PC-9 (cell line): ENCODE data around the gene ARID3A. TPM values are rescaled to one million over a fixed set of nuclear protein-coding genes. Genes with fewer than 3 reads are reported as not detected.
"Not testable (repeated sequence)": the region's sequence is repeated elsewhere in the genome, so short reads cannot be mapped to it uniquely, and the experiment has no call there.

ENCODE experiments used
- BruUV-seq: library from RNA; stranded (reverse); fragments of 400-500 nt; replicated peaks from 2 replicates; lab custom pipeline; 2021; lab: Mats Ljungman, UMichigan
- CTCF ChIA-PET: fragments of 300-600 bp; sonication (Branson Sonifier 250); formaldehyde crosslinking; loops from one replicate; lab custom pipeline; 2022; ENCODE audit warnings: antibody characterized with exemption; lab: Charles Lee
- POLR2A ChIA-PET: fragments of 300-600 bp; sonication (Branson Sonifier 250); formaldehyde crosslinking; loops from one replicate; lab custom pipeline; 2022; ENCODE audit warnings: antibody characterized with exemption; ENCODE audit not compliant: unreplicated experiment; lab: Charles Lee
- DNase-seq, 2 experiments: peaks; one replicate each; pipeline versions ENCODE4 v3.0.0 to v3.0.0-alpha.2; 2015 to 2022; ENCODE audit warnings: mixed read lengths in 1 of 2
- H2AFZ ChIP-seq: fragments of 200-600 bp; sonication (generic); 2 replicates; pipeline ENCODE4 v1.8.1; 2017; ENCODE audit warnings: antibody characterized with exemption
- H3F3A ChIP-seq: fragments of 200-600 bp; sonication (generic); 2 replicates; pipeline ENCODE4 v1.8.1; 2017; ENCODE audit warnings: antibody characterized with exemption, mild to moderate bottlenecking, low read depth; ENCODE audit not compliant: insufficient read depth
- H3K27ac ChIP-seq: fragments of 200-600 bp; sonication (generic); 2 replicates; pipeline ENCODE4 v1.6.1; 2016; ENCODE audit warnings: mixed run types
- H3K27me3 ChIP-seq: fragments of 200-600 bp; sonication (generic); 2 replicates; pipeline ENCODE4 v1.6.1; 2016; ENCODE audit warnings: low read depth, mixed run types; ENCODE audit not compliant: insufficient read depth
- H3K36me3 ChIP-seq: fragments of 200-600 bp; sonication (generic); 2 replicates; pipeline ENCODE4 v1.6.1; 2016; ENCODE audit warnings: low read depth, mixed run types
- H3K4me1 ChIP-seq: fragments of 200-600 bp; sonication (generic); replicated peaks from 2 replicates; pipeline ENCODE4 v1.6.1; 2016; ENCODE audit warnings: mixed run types; ENCODE audit not compliant: insufficient read depth
- H3K4me2 ChIP-seq: fragments of 200-600 bp; sonication (generic); 2 replicates; pipeline ENCODE4 v1.6.1; 2017; ENCODE audit warnings: mixed run types
- H3K4me3 ChIP-seq: fragments of 200-600 bp; sonication (generic); 2 replicates; pipeline ENCODE4 v1.6.1; 2016; ENCODE audit warnings: mixed run types
- H3K79me2 ChIP-seq: fragments of 200-600 bp; sonication (generic); 2 replicates; pipeline ENCODE4 v1.6.1; 2017; ENCODE audit warnings: low read depth, mixed run types
- H3K9me2 ChIP-seq: fragments of 200-600 bp; sonication (generic); 2 replicates; pipeline ENCODE4 v1.8.1; 2017; ENCODE audit warnings: mild to moderate bottlenecking; ENCODE audit not compliant: insufficient read depth
- H3K9me3 ChIP-seq: fragments of 200-600 bp; sonication (generic); 2 replicates; pipeline ENCODE4 v1.8.1; 2016; ENCODE audit warnings: low read depth; ENCODE audit not compliant: insufficient read depth
- H4K20me1 ChIP-seq: fragments of 200-600 bp; sonication (generic); 2 replicates; pipeline ENCODE4 v1.8.1; 2017; ENCODE audit not compliant: insufficient read depth
- CTCF ChIP-seq: fragments of 200-600 bp; sonication (generic); conservative IDR thresholded peaks from 2 replicates; pipeline ENCODE4 v1.6.1; 2017; ENCODE audit warnings: mixed run types, antibody characterized with exemption, mild to moderate bottlenecking, moderate library complexity
- EZH2 ChIP-seq: fragments of 200-600 bp; sonication (generic); IDR thresholded peaks from 2 replicates; pipeline ENCODE4 v1.8.0; 2017; ENCODE audit warnings: antibody characterized with exemption, low read depth
- intact Hi-C: fragments of 100-400 bp; cut with micrococcal nuclease; formaldehyde crosslinking; loops from one replicate; pipeline ENCODE4 v1.10.0; 2022; ENCODE audit not compliant: unreplicated experiment
- total RNA-seq: library from RNA; stranded (reverse); gene quantifications from 2 replicates; pipeline ENCODE4 v1.2.3, GENCODE V29; 2021

Gene ARID3A
- total RNA-seq, 1 experiment from 2014 or later: 10.7 TPM

GRCh38 chr19:1019980-1020867 lies 94.4 kb downstream of the ARID3A start:
- TF ChIP-seq CTCF: no peak
- no peak for TF ChIP-seq EZH2
- Histone ChIP-seq H3K4me3 (peak overlapping the region; percentile 86), H3K9me2 (no peaks in the 10 kb centered on the region), H3F3A (peaks cover 34% of the 10 kb centered on the region), H3K4me1 (peaks cover 37% of the 10 kb centered on the region), H4K20me1 (peaks cover 47% of the 10 kb centered on the region), H3K27ac (peak overlapping the region; percentile 77; the same call in 1 of the 2 replicates), H3K9me3 (no peaks in the 10 kb centered on the region), H3K4me2 (peak overlapping the region; percentile 95), H3K36me3 (no peaks in the 10 kb centered on the region), H2AFZ (no peak overlapping the region; the same call in 1 of the 2 replicates), H3K79me2 (peaks cover 56% of the 10 kb centered on the region), H3K27me3 (no peaks in the 10 kb centered on the region)
- no peak for DNase-seq
- intact Hi-C loops: no loop called here
- ChIA-PET CTCF (interaction anchor here (0.5 kb wide), 1 partner anchor 18 kb away, joined by 3 read pairs; no protein-coding TSS in a partner anchor), POLR2A (no interaction called here)
- BruUV-seq: TSS peak; percentile 48

DNA sequence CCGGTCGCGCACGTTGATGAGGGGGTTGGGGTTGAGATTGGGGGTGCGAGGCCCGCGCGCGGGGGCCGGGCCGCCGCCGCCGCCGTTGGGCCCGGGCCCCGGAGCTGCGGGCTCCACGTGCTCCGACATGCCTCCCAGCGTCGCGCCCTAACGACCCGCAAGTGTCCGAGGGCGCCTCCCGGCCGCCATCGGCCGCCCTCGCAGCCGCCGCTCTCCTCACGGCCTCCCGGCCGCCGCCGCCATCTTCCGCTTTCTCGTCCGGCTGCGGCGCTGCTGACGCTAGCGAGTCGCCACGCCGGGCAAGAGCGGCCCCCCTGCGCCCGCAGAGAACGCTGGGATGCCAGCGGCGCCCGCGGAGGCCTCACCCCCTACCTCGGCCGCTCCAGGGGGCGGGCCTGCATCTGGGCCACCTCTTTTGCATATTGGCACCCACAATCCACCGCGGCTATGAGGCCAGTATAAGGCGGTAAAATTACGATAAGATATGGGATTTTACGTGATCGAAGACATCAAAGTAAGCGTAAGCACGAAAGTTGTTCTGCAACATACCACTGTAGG lies 95.1 kb downstream of the ARID3A start, which contains the start of gene TMEM259:
Gene TMEM259, minus strand, starts transcription at position 256 of the 558 bp plus-strand sequence. Its CDS starts 127 bp downstream, at position 129.
- peak; percentile 82 to 97 for DNase-seq
- Histone ChIP-seq H3K4me2 (peak within 1 kb of the TSS; percentile 95), H3K27me3 (no peaks in the 10 kb centered on the region), H3K79me2 (peaks cover 49% of the 10 kb centered on the region), H3K9me2 (no peaks in the 10 kb centered on the region), H3K36me3 (no peaks in the 10 kb centered on the region), H3K4me3 (peak within 1 kb of the TSS; percentile 86), H2AFZ (no peak within 1 kb of the TSS; the same call in 1 of the 2 replicates), H3K27ac (peak within 1 kb of the TSS; percentile 77), H3K4me1 (peaks cover 37% of the 10 kb centered on the region), H4K20me1 (peaks cover 40% of the 10 kb centered on the region), H3F3A (peaks cover 38% of the 10 kb centered on the region), H3K9me3 (no peaks in the 10 kb centered on the region)
- TF ChIP-seq EZH2 (no peak), CTCF (no peak)
- POLR2A ChIA-PET: interaction anchor here (0.7 kb wide), 1 partner anchor 9 kb away, joined by 6 read pairs; no protein-coding TSS in a partner anchor
- CTCF ChIA-PET: no interaction called here
- intact Hi-C loops: loop anchor here (1.0 kb wide), 1 partner anchor 145 kb away; no protein-coding TSS in a partner anchor
- no TSS peak for BruUV-seq

DNA sequence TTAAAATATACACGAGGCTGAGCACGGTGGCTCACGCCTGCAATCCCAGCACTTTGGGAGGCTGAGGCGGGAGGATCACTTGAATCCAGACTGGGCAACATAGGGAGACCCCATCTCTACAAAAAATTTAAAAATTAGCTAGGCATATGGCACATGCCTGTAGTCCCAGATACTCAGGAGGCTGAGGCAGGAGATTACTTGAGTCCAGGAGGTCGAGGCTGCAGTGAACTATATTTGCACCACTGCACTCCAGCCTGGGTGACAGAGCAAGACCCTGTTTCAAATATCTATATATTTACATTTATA lies 98.0 kb downstream of the ARID3A start:
- DNase-seq, H3K9me2 ChIP-seq, H3K9me3 ChIP-seq, intact Hi-C loops, H3K4me2 ChIP-seq, H3K36me3 ChIP-seq, H3K27ac ChIP-seq, H3K4me3 ChIP-seq, BruUV-seq, H3K27me3 ChIP-seq, H2AFZ ChIP-seq, POLR2A ChIA-PET: not testable (repeated sequence)
- Histone ChIP-seq H3F3A (peaks cover 40% of the 10 kb centered on the region), H4K20me1 (peaks cover 16% of the 10 kb centered on the region), H3K4me1 (peaks cover 19% of the 10 kb centered on the region), H3K79me2 (peaks cover 36% of the 10 kb centered on the region)
- CTCF ChIA-PET: interaction anchor here (0.7 kb wide), 1 partner anchor 230 kb away, joined by 4 read pairs; no protein-coding TSS in a partner anchor

GRCh38 chr19:1025080-1025479 lies 99.2 kb downstream of the ARID3A start:
- CTCF ChIA-PET: interaction anchor here (0.6 kb wide), 1 partner anchor 142 kb away, joined by 5 read pairs; no protein-coding TSS in a partner anchor
- DNase-seq, BruUV-seq, H4K20me1 ChIP-seq, H2AFZ ChIP-seq, H3K4me1 ChIP-seq, H3K27ac ChIP-seq, H3K4me2 ChIP-seq, H3K36me3 ChIP-seq, H3K9me2 ChIP-seq, H3K4me3 ChIP-seq, POLR2A ChIA-PET, H3K27me3 ChIP-seq, intact Hi-C loops, H3K9me3 ChIP-seq: not testable (repeated sequence)
- Histone ChIP-seq H3F3A (peaks cover 40% of the 10 kb centered on the region), H3K79me2 (peaks cover 36% of the 10 kb centered on the region)
